Peyer's patch (tissue), 4 donors: ENCODE results near the gene IPCEF1. TPM values are rescaled to one million over a fixed set of nuclear protein-coding genes. Genes with fewer than 3 reads are reported as not detected.

Experiments used
- DNase-seq, 3 donors: peaks; one replicate each; pipeline ENCODE4 v3.0.0-alpha.2; 2017 to 2019
- H3K27ac ChIP-seq, 4 donors: fragments of 200-600 bp; sonication (generic); one replicate each; pipeline ENCODE4 v1.5.1; 2016 to 2019
- H3K27me3 ChIP-seq, 2 donors: fragments of 200-600 bp; sonication (generic); one replicate each; pipeline ENCODE4 v1.5.1; 2019
- H3K36me3 ChIP-seq, 3 donors: fragments of 200-600 bp; sonication (generic); one replicate each; pipeline ENCODE4 v1.5.1; 2016 to 2019
- H3K4me1 ChIP-seq, 4 donors: fragments of 200-600 bp; sonication (generic); one replicate each; pipeline ENCODE4 v1.5.1; 2016 to 2019
- H3K4me3 ChIP-seq, 4 donors: fragments of 200-600 bp; sonication (generic); 1 replicate in 3 of 4; 2 replicates in 1 of 4; pipeline ENCODE4 v1.5.1; 2016 to 2019; ENCODE audit warnings: mild to moderate bottlenecking in 1 of 4
- H3K9me3 ChIP-seq, 4 donors: fragments of 200-600 bp; sonication (generic); one replicate each; pipeline ENCODE4 v1.5.1; 2016 to 2019; ENCODE audit warnings: mild to moderate bottlenecking in 1 of 4
- POLR2A ChIP-seq, 2 donors: fragments of 450-650 bp; IDR thresholded peaks; one replicate each; pipeline ENCODE4 v1.5.1; 2017; ENCODE audit warnings: antibody characterized with exemption in 2 of 2, mild to moderate bottlenecking in 2 of 2, moderate library complexity in 2 of 2
- total RNA-seq, 4 donors: library from RNA; depleted of rRNA; stranded (reverse); fragments of >200 nt; gene quantifications; one replicate each; pipeline ENCODE4 v1.1.0, GENCODE V29; 2016
- TF ChIP-seq, protein P1 (sequence below), 6 experiments: fragments of 450-650 bp in 4 of 6; fragments of 200-600 bp in 2 of 6; sonication (generic) in 1 of 6; IDR thresholded peaks; one replicate each; pipeline ENCODE4 v1.5.1; 2017 to 2019; ENCODE audit warnings: antibody characterized with exemption in 6 of 6, mild to moderate bottlenecking in 3 of 6, moderate library complexity in 1 of 6

IPCEF1 gene
- total RNA-seq, 4 donors from 2014 or later: 2.1 to 19.8 (median 9.4) TPM

DNA sequence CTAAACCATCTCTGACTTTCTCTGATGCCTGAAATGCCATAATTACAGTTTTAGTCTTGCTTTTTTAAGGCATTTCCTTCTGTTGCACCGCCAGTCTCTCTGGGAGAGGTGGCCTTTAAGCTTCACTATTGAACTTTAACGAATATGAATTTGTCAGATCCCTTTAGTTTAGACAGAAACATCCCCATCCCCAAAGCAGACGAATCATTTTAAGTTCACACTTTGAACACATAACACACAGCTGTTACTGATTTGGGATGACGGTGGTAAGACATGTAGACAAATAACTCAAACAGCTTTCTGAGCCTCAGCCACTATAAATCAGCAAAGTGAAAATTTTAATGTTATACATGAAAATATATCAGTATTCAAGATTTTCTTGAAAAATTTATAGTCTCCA, 7.2 kb upstream of the IPCEF1 start:
- Histone ChIP-seq H3K4me1 (no peaks in the 10 kb centered on the region), H3K4me3 (no peak overlapping the region), H3K9me3 (no peaks in the 10 kb centered on the region), H3K27ac (no peak overlapping the region), H3K36me3 (no peaks in the 10 kb centered on the region), H3K27me3 (no peaks in the 10 kb centered on the region)
- TF ChIP-seq, protein P1, sequence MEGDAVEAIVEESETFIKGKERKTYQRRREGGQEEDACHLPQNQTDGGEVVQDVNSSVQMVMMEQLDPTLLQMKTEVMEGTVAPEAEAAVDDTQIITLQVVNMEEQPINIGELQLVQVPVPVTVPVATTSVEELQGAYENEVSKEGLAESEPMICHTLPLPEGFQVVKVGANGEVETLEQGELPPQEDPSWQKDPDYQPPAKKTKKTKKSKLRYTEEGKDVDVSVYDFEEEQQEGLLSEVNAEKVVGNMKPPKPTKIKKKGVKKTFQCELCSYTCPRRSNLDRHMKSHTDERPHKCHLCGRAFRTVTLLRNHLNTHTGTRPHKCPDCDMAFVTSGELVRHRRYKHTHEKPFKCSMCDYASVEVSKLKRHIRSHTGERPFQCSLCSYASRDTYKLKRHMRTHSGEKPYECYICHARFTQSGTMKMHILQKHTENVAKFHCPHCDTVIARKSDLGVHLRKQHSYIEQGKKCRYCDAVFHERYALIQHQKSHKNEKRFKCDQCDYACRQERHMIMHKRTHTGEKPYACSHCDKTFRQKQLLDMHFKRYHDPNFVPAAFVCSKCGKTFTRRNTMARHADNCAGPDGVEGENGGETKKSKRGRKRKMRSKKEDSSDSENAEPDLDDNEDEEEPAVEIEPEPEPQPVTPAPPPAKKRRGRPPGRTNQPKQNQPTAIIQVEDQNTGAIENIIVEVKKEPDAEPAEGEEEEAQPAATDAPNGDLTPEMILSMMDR (IDR thresholded peaks at IDR 0.05): no peak
- no peak for TF ChIP-seq POLR2A (IDR thresholded peaks at IDR 0.05)
- DNase-seq: no peak

DNA sequence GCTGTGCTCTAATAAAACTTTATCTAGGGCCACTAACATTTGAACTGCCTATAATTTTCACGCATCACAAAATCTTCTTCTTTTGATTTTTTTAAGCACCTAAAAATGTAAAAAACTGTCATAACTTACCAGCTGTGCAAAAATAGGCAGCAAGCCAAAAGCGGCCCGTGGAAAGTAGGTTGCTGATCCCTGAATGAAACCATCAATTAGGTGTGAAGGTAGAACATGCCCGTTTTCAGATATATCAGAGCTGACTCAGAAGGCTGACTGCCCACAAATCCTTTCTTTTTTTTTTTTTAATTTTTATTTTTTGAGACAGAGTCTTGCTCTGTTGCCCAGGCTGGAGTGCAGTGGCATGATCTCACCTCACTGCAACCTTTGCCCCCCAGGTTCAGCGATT, 4.9 kb upstream of the IPCEF1 start:
- Histone ChIP-seq H3K4me3 (no peak overlapping the region), H3K9me3 (no peaks in the 10 kb centered on the region), H3K36me3 (no peaks in the 10 kb centered on the region), H3K27me3 (no peaks in the 10 kb centered on the region), H3K27ac (no peak overlapping the region), H3K4me1 (no peaks in the 10 kb centered on the region)
- no peak for DNase-seq
- TF ChIP-seq, protein P1 (IDR thresholded peaks at IDR 0.05): no peak
- no peak for TF ChIP-seq POLR2A (IDR thresholded peaks at IDR 0.05)

DNA sequence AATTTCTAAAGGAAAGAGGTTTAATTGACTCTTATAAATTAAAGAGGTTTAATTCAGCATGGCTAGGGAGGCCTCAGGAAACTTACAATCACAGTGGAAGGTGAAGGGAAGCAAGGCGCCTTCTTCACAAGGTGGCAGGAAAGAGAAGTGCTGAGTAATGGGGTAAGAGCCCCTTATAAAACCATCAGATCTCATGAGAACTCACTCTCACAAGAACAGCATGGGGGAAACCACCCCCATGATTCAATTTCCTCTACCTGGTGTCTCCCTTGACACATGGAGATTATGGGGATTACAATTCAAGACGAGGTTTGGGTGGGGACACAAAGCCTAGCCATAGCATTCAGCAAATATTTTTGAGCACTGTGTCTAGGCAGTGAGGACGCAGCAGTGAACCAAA, 3.9 kb upstream of the IPCEF1 start:
- Histone ChIP-seq H3K9me3 (no peaks in the 10 kb centered on the region), H3K36me3 (no peaks in the 10 kb centered on the region), H3K4me1 (no peaks in the 10 kb centered on the region), H3K27ac (no peak overlapping the region), H3K4me3 (no peak overlapping the region), H3K27me3 (no peaks in the 10 kb centered on the region)
- DNase-seq: no peak
- TF ChIP-seq, protein P1 (IDR thresholded peaks at IDR 0.05): no peak
- TF ChIP-seq POLR2A (IDR thresholded peaks at IDR 0.05): no peak

DNA sequence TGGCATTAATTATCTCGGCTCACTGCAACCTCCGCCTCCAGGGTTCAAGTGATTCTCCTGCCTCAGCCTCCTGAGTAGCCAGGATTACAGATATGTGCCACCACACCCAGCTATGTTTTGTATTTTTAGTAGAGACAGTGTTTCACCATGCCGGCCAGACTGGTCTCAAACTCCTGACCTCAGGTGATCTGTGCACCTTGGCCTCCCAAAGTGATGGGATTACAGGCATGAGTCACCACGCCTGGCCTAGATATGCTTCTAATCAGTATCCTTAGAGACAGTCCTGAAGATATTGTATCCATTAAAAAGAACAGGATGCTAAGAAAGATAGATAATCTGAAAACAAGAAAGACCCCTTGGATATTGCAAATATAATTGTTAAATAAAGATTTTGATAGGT, 3.1 kb upstream of the IPCEF1 start:
- Histone ChIP-seq H3K27ac (no peak overlapping the region), H3K9me3 (no peaks in the 10 kb centered on the region), H3K4me3 (no peak overlapping the region), H3K36me3 (no peaks in the 10 kb centered on the region), H3K4me1 (no peaks in the 10 kb centered on the region), H3K27me3 (no peaks in the 10 kb centered on the region)
- no peak for DNase-seq
- TF ChIP-seq POLR2A (IDR thresholded peaks at IDR 0.05): no peak

DNA sequence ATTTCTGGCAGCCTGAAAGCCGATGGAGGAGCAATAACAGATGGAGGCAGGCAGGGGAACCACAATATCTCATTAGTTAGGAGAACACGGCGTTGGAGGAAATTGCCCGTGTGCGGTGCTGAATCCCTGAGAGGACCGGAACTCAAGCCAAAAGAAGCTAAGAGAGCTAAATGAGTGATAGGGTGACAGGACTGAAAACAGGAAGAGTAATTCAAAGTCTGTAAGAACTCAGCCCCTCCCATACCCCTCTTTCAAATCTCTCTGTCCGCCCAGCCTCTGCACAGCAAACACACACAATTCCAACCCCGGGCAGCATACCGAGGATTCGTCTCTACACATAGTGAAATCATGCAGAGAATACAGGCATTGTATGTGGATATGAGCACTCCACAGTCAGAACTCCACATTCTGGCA, 2.6 kb upstream of the IPCEF1 start:
- Histone ChIP-seq H3K36me3 (no peaks in the 10 kb centered on the region), H3K4me3 (no peak overlapping the region), H3K27ac (no peak overlapping the region), H3K4me1 (no peaks in the 10 kb centered on the region), H3K27me3 (no peaks in the 10 kb centered on the region), H3K9me3 (no peaks in the 10 kb centered on the region)
- TF ChIP-seq POLR2A (IDR thresholded peaks at IDR 0.05): no peak
- TF ChIP-seq, protein P1 (IDR thresholded peaks at IDR 0.05): no peak
- no peak for DNase-seq

DNA sequence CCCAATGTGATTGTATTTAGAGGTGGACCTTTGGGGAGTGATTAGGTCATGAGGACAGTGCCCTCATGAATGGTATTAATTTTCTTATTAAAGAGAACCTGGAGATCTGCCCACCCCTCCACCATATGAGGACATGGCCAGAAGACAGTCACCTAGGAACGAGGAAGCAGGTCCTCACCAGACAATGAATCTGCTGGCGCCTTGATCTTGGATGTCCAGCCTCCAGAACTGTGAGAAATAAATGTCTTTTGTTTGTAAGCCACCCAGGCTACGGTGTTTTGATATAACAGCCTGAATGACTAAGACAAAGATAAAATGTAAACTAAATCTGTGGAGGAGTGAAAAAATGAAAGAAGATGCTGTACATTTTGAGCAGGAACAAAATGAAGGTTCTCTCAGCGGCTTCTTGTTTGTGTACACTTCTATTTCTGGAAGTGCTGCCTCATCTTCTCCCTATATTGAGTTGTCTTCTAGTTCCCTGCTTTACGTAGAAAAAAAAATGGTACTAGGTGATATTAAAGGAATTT, 1.5 kb upstream of the IPCEF1 start:
- Histone ChIP-seq H3K4me1 (no peaks in the 10 kb centered on the region), H3K9me3 (no peaks in the 10 kb centered on the region), H3K4me3 (no peak overlapping the region), H3K36me3 (no peaks in the 10 kb centered on the region), H3K27ac (peak overlapping the region in 1 of 4 donors; percentile 17), H3K27me3 (no peaks in the 10 kb centered on the region)
- no peak for DNase-seq
- no peak for TF ChIP-seq POLR2A (IDR thresholded peaks at IDR 0.05)
- TF ChIP-seq, protein P1 (IDR thresholded peaks at IDR 0.05): no peak
